ENCODE data around the gene LAMA2.
"Not testable (repeated sequence)": the region's sequence is repeated elsewhere in the genome, so short reads cannot be mapped to it uniquely, and the experiment has no call there.

Gene LAMA2

DNA sequence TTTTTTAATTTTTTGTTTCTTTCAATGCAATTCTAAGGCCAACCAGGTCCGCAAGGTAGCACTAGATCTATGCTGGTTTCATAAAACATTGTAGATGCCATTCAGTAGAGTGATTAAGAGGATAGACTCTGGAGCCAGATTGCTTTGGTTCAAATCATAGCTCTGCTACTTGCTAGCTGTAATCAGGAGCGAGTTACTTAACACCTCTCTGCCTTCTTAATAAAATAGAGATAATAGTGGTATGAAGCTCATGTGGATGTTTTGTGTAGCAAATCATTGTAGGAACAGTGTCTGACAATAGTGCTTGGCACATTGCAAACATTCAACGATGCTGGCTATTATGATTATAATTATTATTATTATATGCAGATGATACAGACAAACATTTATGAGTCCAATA lies 164.9 kb downstream of the LAMA2 start:
- no peak for TF ChIP-seq CTCF (IDR thresholded peaks at IDR 0.05)
- H3K27ac ChIP-seq = no peak overlapping the region
- H3K4me3 ChIP-seq (ENCODE audit: low read depth in 1 of 2, low read length in 1 of 2) = no peak overlapping the region
- no peaks in the 10 kb centered on the region for H3K4me1 ChIP-seq (ENCODE audit: control insufficient read depth in 1 of 2, insufficient read depth in 1 of 2, low read depth in 1 of 2, low read length in 1 of 2)
- H3K27me3 ChIP-seq = no peaks in the 10 kb centered on the region
- no peaks in the 10 kb centered on the region for H3K36me3 ChIP-seq
- H3K9me3 ChIP-seq = no peaks in the 10 kb centered on the region

- Histone ChIP-seq H3K36me3 (no peaks in the 10 kb centered on the region), H3K9me3 (no peaks in the 10 kb centered on the region), H3K27me3 (no peaks in the 10 kb centered on the region), H3K27ac (no peak overlapping the region), H3K4me1 (ENCODE audit: control insufficient read depth in 1 of 2, insufficient read depth in 1 of 2, low read depth in 1 of 2, low read length in 1 of 2) (no peaks in the 10 kb centered on the region), H3K4me3 (ENCODE audit: low read depth in 1 of 2, low read length in 1 of 2) (no peak overlapping the region)
- no peak for TF ChIP-seq CTCF (IDR thresholded peaks at IDR 0.05)
Measured at GRCh38 chr6:129050086-129050485, 167.1 kb downstream of the LAMA2 start.

DNA sequence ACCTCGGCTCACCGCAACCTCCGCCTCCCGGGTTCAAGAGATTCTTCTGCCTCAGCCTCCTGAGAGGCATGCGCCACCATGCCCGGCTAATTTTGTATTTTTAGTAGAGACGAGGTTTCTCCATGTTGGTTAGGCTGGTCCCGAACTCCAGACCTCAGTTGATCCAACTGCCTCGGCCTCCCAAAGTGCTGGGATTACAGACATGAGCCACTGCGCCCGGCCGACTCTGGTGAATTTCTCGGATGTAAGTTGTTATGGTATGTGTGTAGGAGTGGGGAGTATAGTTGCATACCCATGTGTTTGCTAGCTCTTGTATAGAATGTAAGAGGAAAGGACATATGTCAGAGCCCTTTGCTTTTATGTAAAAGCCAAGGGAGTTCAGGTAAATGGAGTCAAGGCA lies 170.2 kb downstream of the LAMA2 start:
- H3K4me1 ChIP-seq (ENCODE audit: control insufficient read depth in 1 of 2, insufficient read depth in 1 of 2, low read depth in 1 of 2, low read length in 1 of 2); H3K4me3 ChIP-seq (ENCODE audit: low read depth in 1 of 2, low read length in 1 of 2); H3K27ac ChIP-seq; H3K27me3 ChIP-seq; H3K9me3 ChIP-seq; H3K36me3 ChIP-seq: not testable (repeated sequence)

DNA sequence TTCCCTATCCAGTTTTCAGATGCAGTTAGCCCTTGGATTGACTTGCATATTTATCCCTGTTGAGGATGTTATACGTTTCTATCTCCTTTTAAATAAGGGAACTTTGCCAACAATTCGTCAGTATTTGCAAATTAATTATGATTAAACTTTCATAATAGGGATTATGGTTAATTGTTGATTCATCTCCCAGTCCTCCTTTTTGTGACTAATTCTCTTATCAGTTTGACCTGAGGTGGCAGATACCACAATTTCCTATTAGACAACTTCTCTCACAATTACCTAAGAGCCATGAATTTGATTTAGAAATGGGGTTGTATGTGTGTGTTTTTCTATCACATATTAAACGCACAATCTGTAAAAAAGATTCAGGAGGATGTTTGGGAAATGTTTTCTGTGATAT lies 172.9 kb downstream of the LAMA2 start:
- no peak overlapping the region for H3K4me3 ChIP-seq (ENCODE audit: low read depth in 1 of 2, low read length in 1 of 2)
- H3K9me3 ChIP-seq = no peaks in the 10 kb centered on the region
- no peaks in the 10 kb centered on the region for H3K36me3 ChIP-seq
- H3K27ac ChIP-seq = no peak overlapping the region
- no peak for TF ChIP-seq CTCF (IDR thresholded peaks at IDR 0.05)
- no peaks in the 10 kb centered on the region for H3K4me1 ChIP-seq (ENCODE audit: control insufficient read depth in 1 of 2, insufficient read depth in 1 of 2, low read depth in 1 of 2, low read length in 1 of 2)
- no peaks in the 10 kb centered on the region for H3K27me3 ChIP-seq

DNA sequence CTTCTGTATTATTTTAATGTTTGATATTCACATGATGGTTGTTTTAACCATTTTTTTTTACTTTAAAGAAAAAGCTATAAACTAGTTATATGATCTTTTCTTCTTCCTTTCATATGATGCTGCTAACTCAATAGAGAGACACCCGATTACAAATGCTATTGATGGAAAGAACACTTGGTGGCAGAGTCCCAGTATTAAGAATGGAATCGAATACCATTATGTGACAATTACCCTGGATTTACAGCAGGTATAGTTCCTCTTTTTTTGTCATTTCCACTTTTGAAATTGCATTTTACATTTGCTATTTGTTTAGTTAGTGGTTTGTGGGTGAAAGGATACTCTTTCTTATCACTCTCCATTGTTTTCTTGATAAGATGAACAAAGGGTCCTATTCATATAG lies 176.7 kb downstream of the LAMA2 start:
- Histone ChIP-seq H3K9me3 (no peaks in the 10 kb centered on the region), H3K27me3 (no peaks in the 10 kb centered on the region), H3K27ac (no peak overlapping the region), H3K4me3 (ENCODE audit: low read depth in 1 of 2, low read length in 1 of 2) (no peak overlapping the region), H3K36me3 (no peaks in the 10 kb centered on the region), H3K4me1 (ENCODE audit: control insufficient read depth in 1 of 2, insufficient read depth in 1 of 2, low read depth in 1 of 2, low read length in 1 of 2) (no peaks in the 10 kb centered on the region)
- no peak for TF ChIP-seq CTCF (IDR thresholded peaks at IDR 0.05)

- H3K4me1 ChIP-seq (ENCODE audit: control insufficient read depth in 1 of 2, insufficient read depth in 1 of 2, low read depth in 1 of 2, low read length in 1 of 2) = no peaks in the 10 kb centered on the region
- TF ChIP-seq CTCF (IDR thresholded peaks at IDR 0.05) = no peak
- H3K36me3 ChIP-seq = no peaks in the 10 kb centered on the region
- H3K27ac ChIP-seq = no peak overlapping the region
- no peaks in the 10 kb centered on the region for H3K27me3 ChIP-seq
- H3K4me3 ChIP-seq (ENCODE audit: low read depth in 1 of 2, low read length in 1 of 2) = no peak overlapping the region
- no peaks in the 10 kb centered on the region for H3K9me3 ChIP-seq
Measured at GRCh38 chr6:129069006-129069405, 186.1 kb downstream of the LAMA2 start.

Measured in neutrophil (primary cell).